Measurements from ENCODE around the gene GC. TPM values are rescaled to one million over a fixed set of nuclear protein-coding genes. Genes with fewer than 3 reads are reported as not detected.

GC gene
- total RNA-seq, 1 donor from 2014 or later = not detected

DNA sequence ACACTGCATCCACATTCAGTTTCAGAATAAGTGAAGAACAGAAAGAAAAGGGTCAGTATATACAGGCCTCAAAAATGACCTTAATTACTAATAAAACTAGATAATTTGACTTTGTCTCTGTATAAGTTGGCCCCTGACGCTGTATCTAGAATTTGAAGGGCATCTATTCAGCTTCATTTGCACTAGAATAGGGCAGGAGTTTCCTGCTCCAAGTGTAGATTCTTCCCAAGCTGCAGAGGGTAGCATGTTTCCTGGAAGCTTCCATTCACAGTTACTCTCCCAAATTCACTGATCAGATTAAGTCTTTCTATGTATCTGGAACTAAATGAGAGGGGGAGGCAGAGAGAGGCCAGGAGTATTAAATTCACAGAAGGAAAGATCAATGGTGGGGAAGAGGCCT lies 90.9 kb downstream of the GC start:
- H3K27me3 Mint-ChIP-seq (ENCODE audit: unreplicated experiment) = no peaks in the 10 kb centered on the region
- DNase-seq (ENCODE audit: extremely low spot score, unreplicated experiment) = no peak
- H3K4me3 Mint-ChIP-seq (ENCODE audit: unreplicated experiment) = no peak overlapping the region
- no peaks in the 10 kb centered on the region for H3K9me3 Mint-ChIP-seq (ENCODE audit: unreplicated experiment)
- no peaks in the 10 kb centered on the region for H3K36me3 Mint-ChIP-seq (ENCODE audit: unreplicated experiment)
- H3K4me1 Mint-ChIP-seq (ENCODE audit: unreplicated experiment) = peaks cover 61% of the 10 kb centered on the region
- no peak for TF ChIP-seq CTCF (IDR thresholded peaks at IDR 0.05)
- peak overlapping the region; percentile 47 for H3K27ac Mint-ChIP-seq (ENCODE audit: unreplicated experiment)

DNA sequence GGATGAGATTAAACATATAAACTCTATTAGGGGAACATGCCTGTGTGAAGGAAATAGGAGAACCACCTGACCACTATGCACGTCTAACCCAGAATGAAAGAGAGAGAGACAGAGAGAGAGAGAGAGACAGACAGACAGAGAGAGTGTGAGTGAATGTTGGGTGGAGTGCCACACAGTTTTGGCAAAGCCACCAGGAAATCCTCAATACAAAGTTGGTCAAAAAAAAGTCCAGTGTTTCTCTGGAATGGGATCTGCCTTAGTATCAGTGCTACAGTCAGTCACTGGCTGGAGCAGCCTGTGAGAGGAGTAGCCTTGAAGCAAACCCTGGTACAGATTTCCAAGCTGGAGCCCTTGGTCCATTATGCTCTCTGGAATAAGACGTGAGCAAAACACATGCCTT lies 91.7 kb downstream of the GC start:
- no peaks in the 10 kb centered on the region for H3K9me3 Mint-ChIP-seq (ENCODE audit: unreplicated experiment)
- H3K36me3 Mint-ChIP-seq (ENCODE audit: unreplicated experiment) = no peaks in the 10 kb centered on the region

More for the DNA sequence above, 91.7 kb downstream of the GC start:
- H3K27ac Mint-ChIP-seq (ENCODE audit: unreplicated experiment) = peak overlapping the region; percentile 54
- TF ChIP-seq CTCF (IDR thresholded peaks at IDR 0.05) = no peak
- no peak for DNase-seq (ENCODE audit: extremely low spot score, unreplicated experiment)
- peaks cover 61% of the 10 kb centered on the region for H3K4me1 Mint-ChIP-seq (ENCODE audit: unreplicated experiment)
- no peak overlapping the region for H3K4me3 Mint-ChIP-seq (ENCODE audit: unreplicated experiment)
- no peaks in the 10 kb centered on the region for H3K27me3 Mint-ChIP-seq (ENCODE audit: unreplicated experiment)

Other genes with a start within 250 kb of the GC start
- gene NPFFR2, start 247.9 kb upstream of the GC start, total RNA-seq = not detected in 2 replicates

Measured in osteocyte (in vitro differentiated cells).